Activated CD8-positive, alpha-beta memory T cell treated with anti-CD3 and anti-CD28 coated beads for 1 hour (primary cell): Measurements from ENCODE around the gene PPP2R5C.
"Not testable (repeated sequence)": the region's sequence is repeated elsewhere in the genome, so short reads cannot be mapped to it uniquely, and the experiment has no call there.

Source experiments
- DNase-seq, 2 donors: peaks; one replicate each; pipeline ENCODE4 v3.0.0-alpha.2; 2020; ENCODE audit warnings: low read depth in 1 of 2; ENCODE audit errors: extremely low read depth in 1 of 2

PPP2R5C gene

GRCh38 chr14:101726954-101727302 lies 34.6 kb upstream of the PPP2R5C start:
- DNase-seq, result no peak

DNA sequence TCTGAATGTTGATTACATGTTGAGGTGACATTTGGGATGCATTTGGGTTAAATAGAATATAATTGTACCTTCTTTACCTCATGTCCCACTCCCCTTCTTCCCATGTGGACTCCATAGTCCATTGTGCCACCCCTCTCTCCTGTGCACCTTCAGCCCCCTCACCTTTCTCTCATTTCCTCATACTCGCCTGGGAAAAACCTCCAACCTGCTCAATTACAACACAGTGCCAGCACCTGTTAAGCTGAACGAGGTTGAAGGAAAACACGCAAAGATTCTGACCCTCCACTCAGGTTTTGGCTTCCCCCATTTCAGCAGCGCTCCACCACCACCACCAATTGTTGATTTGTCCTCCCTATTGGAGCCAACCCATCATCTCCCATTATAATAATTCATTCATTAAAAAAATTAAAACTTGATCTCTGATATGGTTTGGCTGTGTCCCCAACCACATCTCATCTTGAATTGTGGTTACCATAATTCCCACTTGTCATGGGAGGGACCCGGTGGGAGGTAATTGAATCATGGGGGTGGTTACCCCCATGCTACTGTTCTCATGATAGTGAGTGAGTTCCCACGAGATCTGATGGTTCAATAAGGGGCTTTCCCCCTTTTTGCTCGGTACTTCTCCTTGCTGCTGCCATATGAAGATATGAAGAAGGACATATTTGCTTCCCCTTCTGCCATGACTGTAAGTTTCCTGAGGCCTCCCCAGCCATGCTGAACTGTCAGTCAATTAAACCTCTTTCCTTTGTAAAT lies 33.7 kb upstream of the PPP2R5C start:
- DNase-seq, result no peak

DNA sequence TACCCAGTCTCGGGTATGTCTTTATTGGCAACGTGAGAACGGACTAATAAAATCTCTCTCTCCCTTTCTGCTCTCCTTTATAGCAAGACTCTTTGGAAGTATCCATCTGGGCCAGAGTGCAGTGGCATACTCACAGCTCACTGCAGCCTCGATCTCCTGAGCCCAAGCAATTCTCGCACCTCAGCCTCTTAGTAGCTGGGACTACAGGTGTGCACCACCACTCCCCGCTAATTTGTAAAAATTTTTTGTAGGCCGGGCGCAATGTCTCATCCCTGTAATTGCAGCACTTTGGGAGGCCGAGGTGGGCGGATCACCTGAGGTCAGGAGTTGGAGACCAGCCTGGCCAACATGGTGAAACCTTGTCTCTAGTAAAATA lies 33.2 kb upstream of the PPP2R5C start:
- DNase-seq, result no peak

DNA sequence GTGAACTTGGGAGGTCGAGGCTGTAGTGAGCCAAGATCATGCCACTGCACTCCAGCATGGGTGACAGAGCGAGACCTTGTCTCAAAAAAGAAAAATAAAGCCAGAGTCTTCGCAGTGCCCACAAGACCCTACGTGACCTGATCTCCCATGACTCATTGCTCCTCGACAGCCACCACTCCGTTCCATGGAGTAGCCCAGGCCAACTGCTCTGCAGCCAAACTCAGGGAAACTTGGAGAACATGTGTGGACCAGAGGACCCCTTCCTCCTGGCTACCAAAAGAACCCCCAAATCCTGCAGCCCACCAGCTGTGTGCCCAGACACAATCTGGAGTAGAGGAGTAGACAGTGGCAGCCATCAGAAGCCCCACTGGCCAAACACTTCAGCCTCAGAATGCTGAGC lies 32.1 kb upstream of the PPP2R5C start:
- DNase-seq, result no peak

DNA sequence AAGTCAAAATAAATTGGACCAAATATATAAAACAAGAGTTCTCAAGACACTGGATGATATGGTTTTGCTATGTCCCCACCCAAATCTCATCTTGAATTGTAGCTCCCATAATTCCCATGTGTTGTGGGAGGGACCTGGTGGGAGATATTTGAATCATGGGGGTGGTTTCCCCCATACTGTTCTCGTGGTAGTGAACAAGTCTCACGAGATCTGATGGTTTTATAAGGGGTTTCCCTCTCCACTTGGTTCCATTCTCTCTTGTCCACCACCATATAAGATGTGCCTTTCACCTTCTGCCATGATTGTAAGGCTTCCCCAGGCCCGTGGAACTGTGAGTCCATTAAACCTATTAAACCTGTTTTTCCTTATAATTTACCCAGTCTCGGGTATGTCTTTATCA lies 31.4 kb upstream of the PPP2R5C start:
- DNase-seq, result not testable (repeated sequence)

DNA sequence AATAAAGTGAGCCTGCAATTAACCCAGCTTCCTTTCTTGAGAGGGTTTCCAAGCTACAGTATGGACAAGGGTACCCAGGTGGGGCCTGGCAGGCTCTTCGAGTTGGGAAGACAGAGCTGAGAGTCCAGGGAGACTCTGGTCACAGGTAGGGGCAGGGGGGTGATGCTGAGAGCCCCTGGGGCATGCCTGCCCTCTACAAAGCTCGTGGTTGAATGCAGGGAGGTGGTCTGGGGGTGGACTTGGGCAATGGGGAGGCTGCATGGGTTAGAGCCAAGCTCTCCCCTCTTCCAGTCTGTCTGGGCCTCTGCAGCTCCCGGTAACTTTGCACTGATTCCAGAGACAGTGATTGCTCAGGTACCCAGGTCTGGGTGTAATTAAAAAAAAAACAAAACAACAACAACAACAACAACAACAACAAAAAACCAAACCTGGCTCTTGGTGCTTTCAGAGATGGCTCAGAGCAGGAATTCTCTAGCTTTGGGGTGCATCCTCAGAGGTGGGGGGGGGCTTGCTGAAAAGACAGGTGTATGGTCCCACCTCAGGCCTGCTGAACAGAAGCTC lies 30.8 kb upstream of the PPP2R5C start:
- DNase-seq, result no peak

- DNase-seq, result peak; percentile 63 to 74
These were observed 30.1 kb upstream of the PPP2R5C start for GRCh38 chr14:101731187-101732080.

GRCh38 chr14:101732118-101732517 lies 29.4 kb upstream of the PPP2R5C start:
- DNase-seq, result no peak

DNA sequence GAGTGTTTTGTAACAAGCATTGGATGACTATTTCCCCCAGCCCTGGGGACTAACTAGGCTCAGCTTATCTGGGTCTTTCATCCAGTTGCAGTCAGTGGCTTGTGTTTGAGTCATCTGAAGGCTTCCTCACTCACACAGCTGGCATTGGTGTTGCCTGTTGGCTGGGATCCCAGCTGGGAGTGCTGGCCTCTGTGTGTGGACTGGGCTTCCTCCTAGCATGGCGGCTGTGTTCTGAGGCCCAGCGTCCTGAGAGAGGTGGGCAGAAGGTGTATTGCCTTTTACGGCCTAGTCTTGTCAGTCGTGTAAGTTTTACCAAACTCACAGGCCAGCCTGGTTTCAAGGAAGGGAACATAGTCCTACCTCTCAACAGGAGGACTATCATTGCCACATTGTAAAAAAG lies 28.3 kb upstream of the PPP2R5C start:
- no peak for DNase-seq

DNA sequence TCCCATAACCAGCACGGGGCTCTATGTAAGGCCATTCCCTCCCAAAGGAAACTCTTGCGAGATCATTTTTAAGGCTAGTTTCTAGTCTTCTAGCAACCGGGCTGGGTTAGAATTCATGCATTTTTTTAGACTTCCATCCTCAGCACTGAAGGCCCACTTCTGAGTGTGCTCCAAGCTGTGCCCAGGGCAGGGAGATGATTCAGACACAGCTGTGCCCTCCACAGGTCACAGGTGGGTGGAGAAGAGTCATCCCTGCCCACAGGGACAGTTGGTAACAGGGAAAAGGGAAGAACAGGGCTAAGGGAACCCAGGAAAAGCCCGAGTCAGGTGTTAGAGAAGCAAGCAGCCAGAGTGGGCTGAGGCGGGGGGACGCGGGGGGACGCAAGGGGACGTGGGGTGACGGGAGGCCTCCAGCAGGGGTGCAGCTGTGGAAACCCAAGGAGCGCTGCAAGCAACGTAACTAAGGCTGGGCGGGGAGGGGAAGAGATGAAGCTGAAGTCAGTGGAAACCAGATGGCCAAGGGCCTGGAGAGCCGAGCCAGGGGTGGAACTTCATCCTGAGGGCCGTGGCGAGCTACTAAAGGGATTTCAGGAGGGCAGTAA lies 27.2 kb upstream of the PPP2R5C start:
- no peak for DNase-seq

DNA sequence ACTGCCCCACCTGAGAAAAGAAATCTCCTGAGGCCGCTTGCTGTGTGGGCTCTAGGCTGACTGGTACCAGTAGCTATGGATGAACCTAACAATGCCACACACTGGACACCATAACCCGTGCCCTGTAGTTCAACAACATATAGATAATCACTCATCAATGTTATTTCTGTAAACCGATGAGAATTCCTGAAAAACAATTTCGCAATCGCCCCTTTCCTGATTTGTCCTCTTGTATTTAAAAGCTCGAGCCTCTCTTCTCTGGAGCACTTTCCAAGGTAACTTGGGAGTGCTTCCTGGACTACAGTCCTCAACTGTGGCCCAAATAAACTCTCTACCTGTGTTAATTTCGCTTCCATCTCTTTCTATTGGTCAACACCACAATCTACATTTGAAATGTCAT lies 26.1 kb upstream of the PPP2R5C start:
- no peak for DNase-seq

- no peak for DNase-seq
These were observed 25.4 kb upstream of the PPP2R5C start for GRCh38 chr14:101736071-101736470.

GRCh38 chr14:101736585-101736984 lies 24.9 kb upstream of the PPP2R5C start:
- DNase-seq, result no peak

DNA sequence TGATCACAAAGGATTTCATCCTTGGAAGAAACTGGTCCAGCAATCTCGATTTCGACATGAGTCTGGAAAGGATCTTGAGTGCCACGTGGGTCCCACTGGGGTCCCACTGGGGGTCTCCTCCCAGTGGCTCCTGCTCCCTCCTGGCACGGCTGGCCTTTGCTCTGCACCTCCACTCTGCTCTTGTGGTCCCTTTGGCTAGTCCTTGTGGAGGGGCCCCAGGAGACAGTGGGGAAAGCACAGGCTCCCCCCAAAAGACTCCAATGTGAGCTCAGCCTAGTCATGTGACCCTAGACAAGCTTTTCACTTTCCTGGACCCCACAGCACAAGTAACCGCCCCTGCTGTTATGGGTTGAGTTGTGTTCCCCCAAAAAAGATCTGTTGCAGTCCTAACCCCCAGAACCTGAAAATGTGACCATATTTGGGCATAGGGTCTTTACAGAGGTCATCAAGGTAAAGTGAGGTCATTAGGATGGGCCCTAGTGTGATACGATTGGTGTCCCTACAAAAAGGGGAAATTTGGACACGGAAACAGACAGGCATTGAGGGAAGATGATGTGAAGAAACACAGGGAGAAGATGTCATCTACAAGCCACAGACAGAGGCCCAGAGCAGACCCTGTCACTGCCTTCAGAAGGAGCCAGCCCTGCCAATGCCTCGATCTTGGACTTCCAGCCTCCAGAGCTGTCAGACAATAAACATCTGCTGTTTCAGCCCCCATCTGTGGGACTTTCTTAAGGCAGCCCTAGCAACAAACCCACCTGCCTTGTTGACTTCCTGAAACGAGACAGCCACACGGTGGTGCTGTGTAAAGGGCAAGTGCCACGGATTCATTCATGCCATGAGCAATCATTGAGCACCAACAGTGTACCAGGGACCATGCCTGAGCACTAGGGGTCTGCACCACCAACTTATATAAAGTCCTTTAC lies 23.8 kb upstream of the PPP2R5C start:
- DNase-seq, result no peak

DNA sequence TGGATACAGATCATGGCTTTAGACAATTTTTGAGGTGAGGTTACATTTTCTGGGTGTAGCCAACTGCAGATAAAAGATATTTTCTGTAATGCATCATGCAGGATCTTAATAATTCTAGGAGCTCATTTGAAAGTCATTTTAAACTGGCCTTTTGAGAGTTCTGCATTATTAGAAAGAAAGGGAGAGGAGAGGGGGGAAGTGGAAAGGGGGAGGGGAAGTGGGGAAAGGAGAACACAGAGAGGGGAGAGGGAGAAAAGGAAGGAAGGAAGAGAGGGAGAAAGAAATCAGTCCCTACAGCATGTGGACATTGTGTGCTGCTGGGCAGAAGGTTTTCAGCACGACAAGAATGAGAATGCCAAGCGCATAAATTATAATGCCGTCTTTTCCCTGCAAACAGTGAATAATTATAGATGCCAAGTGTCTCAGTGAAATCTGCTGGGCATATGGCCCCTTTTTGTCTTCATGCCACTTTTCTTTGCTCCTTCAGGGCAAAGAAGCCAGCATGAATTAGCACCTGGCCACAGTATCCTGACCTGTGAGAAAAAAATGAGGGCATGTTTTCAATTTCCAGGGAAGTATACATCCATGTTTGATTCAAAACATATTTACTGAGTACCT lies 22.7 kb upstream of the PPP2R5C start:
- DNase-seq, result no peak

GRCh38 chr14:101739446-101740141 lies 21.9 kb upstream of the PPP2R5C start:
- no peak for DNase-seq

GRCh38 chr14:101740981-101741380 lies 20.5 kb upstream of the PPP2R5C start:
- no peak for DNase-seq

- no peak for DNase-seq
These were observed 17.8 kb upstream of the PPP2R5C start for GRCh38 chr14:101743701-101744100.

GRCh38 chr14:101744382-101744781 lies 17.1 kb upstream of the PPP2R5C start:
- not testable (repeated sequence) for DNase-seq
